Subcutaneous adipose tissue (tissue), 4 donors: Measurements from ENCODE around the gene FNDC8. TPM values are rescaled to one million over a fixed set of nuclear protein-coding genes. Genes with fewer than 3 reads are reported as not detected.

Experiments used
- total RNA-seq, 4 donors: library from RNA; depleted of rRNA; stranded (reverse); fragments of >200 nt; gene quantifications; one replicate each; pipeline ENCODE4 v1.1.0, GENCODE V29; 2016
- TF ChIP-seq, protein P1 (sequence below): fragments of 450-650 bp; IDR thresholded peaks from one replicate; pipeline ENCODE4 v1.5.1; 2016; ENCODE audit warnings: low read depth, mild to moderate bottlenecking, control low read depth, antibody characterized with exemption, moderate library complexity

FNDC8 gene
- total RNA-seq, 4 donors from 2014 or later, result not detected

DNA sequence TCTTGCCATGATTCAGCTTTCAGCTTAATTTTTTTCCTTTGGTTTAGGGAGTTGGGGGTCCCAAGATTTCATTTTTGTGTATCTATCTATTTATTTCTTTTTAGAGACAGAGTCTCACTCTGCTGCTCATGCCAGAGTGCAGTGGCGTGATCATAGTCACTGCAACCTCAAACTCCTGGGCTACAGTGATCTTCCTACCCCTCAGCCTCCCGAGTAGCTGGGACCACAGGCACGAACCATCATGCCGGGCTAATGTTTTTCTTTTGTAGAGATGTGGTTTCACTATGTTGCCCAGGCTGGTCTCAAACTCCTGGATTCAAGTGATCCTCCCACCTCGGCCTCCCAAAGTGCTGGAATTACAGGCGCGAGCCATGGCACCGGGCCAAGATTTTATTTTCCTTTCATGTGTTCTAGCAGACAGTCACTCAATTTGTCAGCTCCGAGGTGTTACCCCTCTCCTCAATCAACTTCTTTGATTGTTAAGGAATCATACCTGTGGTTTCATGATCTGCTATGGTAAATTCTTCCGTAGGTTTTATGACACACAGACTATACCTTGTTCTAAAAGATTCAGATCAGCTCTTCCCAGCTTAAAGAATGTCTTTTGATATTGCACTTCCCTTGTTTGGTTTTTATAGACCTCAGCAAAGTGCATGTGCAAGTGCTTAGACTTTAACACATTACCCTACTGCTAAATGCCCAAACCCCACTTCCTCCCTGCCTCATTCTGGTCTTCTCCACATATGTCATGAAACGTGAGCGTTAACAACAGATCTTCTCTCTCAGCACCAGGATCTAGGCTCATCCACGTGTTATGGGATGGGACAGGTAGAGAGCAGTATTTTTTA, 39.2 kb downstream of the FNDC8 start:
- TF ChIP-seq, protein P1, sequence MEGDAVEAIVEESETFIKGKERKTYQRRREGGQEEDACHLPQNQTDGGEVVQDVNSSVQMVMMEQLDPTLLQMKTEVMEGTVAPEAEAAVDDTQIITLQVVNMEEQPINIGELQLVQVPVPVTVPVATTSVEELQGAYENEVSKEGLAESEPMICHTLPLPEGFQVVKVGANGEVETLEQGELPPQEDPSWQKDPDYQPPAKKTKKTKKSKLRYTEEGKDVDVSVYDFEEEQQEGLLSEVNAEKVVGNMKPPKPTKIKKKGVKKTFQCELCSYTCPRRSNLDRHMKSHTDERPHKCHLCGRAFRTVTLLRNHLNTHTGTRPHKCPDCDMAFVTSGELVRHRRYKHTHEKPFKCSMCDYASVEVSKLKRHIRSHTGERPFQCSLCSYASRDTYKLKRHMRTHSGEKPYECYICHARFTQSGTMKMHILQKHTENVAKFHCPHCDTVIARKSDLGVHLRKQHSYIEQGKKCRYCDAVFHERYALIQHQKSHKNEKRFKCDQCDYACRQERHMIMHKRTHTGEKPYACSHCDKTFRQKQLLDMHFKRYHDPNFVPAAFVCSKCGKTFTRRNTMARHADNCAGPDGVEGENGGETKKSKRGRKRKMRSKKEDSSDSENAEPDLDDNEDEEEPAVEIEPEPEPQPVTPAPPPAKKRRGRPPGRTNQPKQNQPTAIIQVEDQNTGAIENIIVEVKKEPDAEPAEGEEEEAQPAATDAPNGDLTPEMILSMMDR, result no peak

- TF ChIP-seq, protein P1, result no peak
Observed at GRCh38 chr17:35161281-35161761, 39.9 kb downstream of the FNDC8 start.

DNA sequence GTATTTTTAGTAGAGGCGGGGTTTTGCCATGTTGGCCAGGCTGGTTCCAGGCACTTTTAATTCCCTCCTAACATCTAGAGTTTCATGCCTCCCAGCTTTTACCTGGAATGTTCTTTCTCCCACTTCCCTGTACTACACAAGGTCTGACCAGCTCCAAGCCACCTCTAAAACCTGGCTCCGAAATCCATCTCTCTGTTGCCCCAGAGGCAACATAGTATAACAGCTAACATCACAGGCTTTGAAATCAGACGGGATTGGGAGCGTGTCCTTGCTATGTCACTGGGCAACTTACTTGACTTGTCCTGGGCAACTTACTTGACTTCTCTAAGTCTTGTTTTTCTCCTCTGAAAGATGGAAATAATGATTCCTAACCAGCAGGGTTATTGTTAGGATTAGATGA, 41.3 kb downstream of the FNDC8 start:
- TF ChIP-seq, protein P1, result no peak

GRCh38 chr17:35163886-35164285, 42.5 kb downstream of the FNDC8 start:
- TF ChIP-seq, protein P1, result no peak

DNA sequence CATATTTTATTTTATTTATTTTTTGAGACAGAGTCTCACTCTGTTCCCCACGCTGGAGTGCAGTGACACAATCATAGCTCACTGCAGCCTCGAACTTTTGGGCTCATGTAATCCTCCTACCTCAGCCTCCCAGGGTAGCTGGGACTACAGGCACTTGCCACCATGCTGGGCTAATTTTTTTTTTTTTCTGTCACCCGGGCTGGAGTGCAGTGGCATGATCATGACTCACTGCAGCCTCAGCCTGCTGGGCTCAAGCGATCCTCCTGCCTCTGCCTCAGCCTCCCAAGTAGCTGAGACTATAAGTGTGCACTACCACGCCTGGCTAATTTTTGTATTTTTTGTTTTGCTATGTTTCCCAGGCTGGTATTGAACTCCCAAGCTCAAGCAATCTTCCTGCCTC, 43.3 kb downstream of the FNDC8 start:
- TF ChIP-seq, protein P1, result no peak

- TF ChIP-seq, protein P1, result no peak
Observed at GRCh38 chr17:35166526-35166925, 45.1 kb downstream of the FNDC8 start.

GRCh38 chr17:35167046-35167445, 45.6 kb downstream of the FNDC8 start:
- TF ChIP-seq, protein P1, result no peak
